ENCODE results near the gene CCDC17.

GRCh38 chr1:45667321-45668111, 43.7 kb upstream of the CCDC17 start:
- TF ChIP-seq EZH2phosphoT487 (IDR thresholded peaks at IDR 0.05; ENCODE audit: unreplicated experiment) (no peak), CTCF (conservative IDR thresholded peaks at IDR 0.05; ENCODE audit: low read depth in 2 of 2) (no peak), REST (IDR thresholded peaks at IDR 0.05; ENCODE audit: unreplicated experiment) (no peak), ZNF114 (CRISPR knock-in tag; IDR thresholded peaks at IDR 0.05) (no peak), EZH2 (IDR thresholded peaks at IDR 0.05; ENCODE audit: low read depth, unreplicated experiment) (no peak)

Measured in GM23338 (cell line).